HEK293T (cell line): Measurements from ENCODE around the gene CACNG5.
A peak's percentile ranks its signal among the peaks of the same experiment; 100 is the strongest.

ENCODE experiments used
- CTCF ChIA-PET: fragments of 350-600 bp; formaldehyde crosslinking; extraction: SDS; loops from one replicate; lab custom pipeline; 2021; ENCODE audit warnings: antibody characterized with exemption, inconsistent platforms; lab: Yijun Ruan, JAX
- POLR2A ChIA-PET: fragments of 350-600 bp; formaldehyde crosslinking; extraction: SDS; loops from one replicate; lab custom pipeline; 2020; ENCODE audit warnings: antibody characterized with exemption, inconsistent platforms; lab: Yijun Ruan, JAX
- DNase-seq: peaks from one replicate; pipeline ENCODE4 v3.0.0; 2012; ENCODE audit warnings: mixed read lengths; ENCODE audit errors: extremely low spot score
- ARNT ChIP-seq: fragments of 450-650 bp; IDR thresholded peaks from 2 replicates; pipeline ENCODE4 v1.6.1; 2017; ENCODE audit warnings: mild to moderate bottlenecking
- BHLHE40 ChIP-seq: fragments of 450-650 bp; IDR thresholded peaks from 2 replicates; pipeline ENCODE4 v1.6.1; 2016; ENCODE audit warnings: mild to moderate bottlenecking, moderate library complexity, borderline replicate concordance
- CTBP1 ChIP-seq: fragments of 450-650 bp; IDR thresholded peaks from 2 replicates; pipeline ENCODE4 v1.6.1; 2016; ENCODE audit warnings: borderline replicate concordance
- ELF4 ChIP-seq: fragments of 450-650 bp; IDR thresholded peaks from 2 replicates; pipeline ENCODE4 v1.6.1; 2017; ENCODE audit warnings: antibody characterized with exemption
- FOXA1 ChIP-seq: fragments of 450-650 bp; IDR thresholded peaks from 2 replicates; pipeline ENCODE4 v1.6.1; 2016; ENCODE audit warnings: mild to moderate bottlenecking
- FOXK2 ChIP-seq: fragments of 450-650 bp; IDR thresholded peaks from 2 replicates; pipeline ENCODE4 v1.6.1; 2016; ENCODE audit warnings: mild to moderate bottlenecking
- FOXM1 ChIP-seq: fragments of 450-650 bp; IDR thresholded peaks from 2 replicates; pipeline ENCODE4 v1.6.1; 2017; ENCODE audit warnings: mild to moderate bottlenecking, borderline replicate concordance
- HDGF ChIP-seq: fragments of 450-650 bp; IDR thresholded peaks from 2 replicates; pipeline ENCODE4 v1.6.1; 2017; ENCODE audit warnings: antibody characterized with exemption, borderline replicate concordance
- L3MBTL2 ChIP-seq: fragments of 450-650 bp; conservative IDR thresholded peaks from 2 replicates; pipeline ENCODE4 v1.6.1; 2016; ENCODE audit warnings: mild to moderate bottlenecking
- LEF1 ChIP-seq: fragments of 450-650 bp; IDR thresholded peaks from 2 replicates; pipeline ENCODE4 v1.6.1; 2017; ENCODE audit warnings: mild to moderate bottlenecking, borderline replicate concordance
- NFRKB ChIP-seq: fragments of 450-650 bp; IDR thresholded peaks from 2 replicates; pipeline ENCODE4 v1.6.1; 2016; ENCODE audit warnings: mild to moderate bottlenecking, moderate library complexity
- PKNOX1 ChIP-seq: fragments of 450-650 bp; IDR thresholded peaks from 2 replicates; pipeline ENCODE4 v1.6.1; 2016
- SP1 ChIP-seq: fragments of 450-650 bp; IDR thresholded peaks from 2 replicates; pipeline ENCODE4 v1.6.1; 2017
- SUZ12 ChIP-seq: fragments of 450-650 bp; IDR thresholded peaks from 2 replicates; pipeline ENCODE4 v1.6.1; 2016; ENCODE audit warnings: mild to moderate bottlenecking
- TARDBP ChIP-seq: fragments of 450-650 bp; IDR thresholded peaks from 2 replicates; pipeline ENCODE4 v1.6.1; 2016
- ZNF384 ChIP-seq: fragments of 450-650 bp; IDR thresholded peaks from 2 replicates; pipeline ENCODE4 v1.6.1; 2016

Gene CACNG5

GRCh38 chr17:66814026-66814425, 20.9 kb upstream of the CACNG5 start:
- DNase-seq, result no peak
- POLR2A ChIA-PET, result no interaction called here
- no peak for TF ChIP-seq FOXA1
- TF ChIP-seq FOXK2, result no peak
- TF ChIP-seq ELF4, result no peak
- TF ChIP-seq SUZ12, result no peak
- no peak for TF ChIP-seq PKNOX1
- TF ChIP-seq HDGF, result no peak
- no peak for TF ChIP-seq LEF1
- no peak for TF ChIP-seq ZNF384
- no peak for TF ChIP-seq NFRKB
- TF ChIP-seq SP1, result no peak
- no peak for TF ChIP-seq CTBP1
- TF ChIP-seq ARNT, result no peak
- TF ChIP-seq FOXM1, result no peak
- no peak for TF ChIP-seq BHLHE40
- TF ChIP-seq TARDBP, result no peak
- no peak for TF ChIP-seq L3MBTL2
- CTCF ChIA-PET, result no interaction called here

- no peak for DNase-seq
- POLR2A ChIA-PET, result no interaction called here
- no peak for TF ChIP-seq FOXM1
- CTCF ChIA-PET, result no interaction called here
Observed at GRCh38 chr17:66814570-66814969, 20.3 kb upstream of the CACNG5 start.

- no peak for TF ChIP-seq SP1
- no peak for TF ChIP-seq ARNT
- TF ChIP-seq PKNOX1, result no peak
- no peak for TF ChIP-seq FOXM1
- no peak for TF ChIP-seq ZNF384
- no peak for TF ChIP-seq BHLHE40
- TF ChIP-seq L3MBTL2, result no peak
- no peak for TF ChIP-seq FOXK2
- ChIA-PET CTCF (no interaction called here), POLR2A (no interaction called here)
- no peak for DNase-seq
Observed at GRCh38 chr17:66817750-66818149, 17.2 kb upstream of the CACNG5 start.

GRCh38 chr17:66819466-66819865, 15.5 kb upstream of the CACNG5 start:
- no peak for DNase-seq
- TF ChIP-seq FOXM1 (no peak), FOXK2 (no peak), FOXA1 (no peak), CTBP1 (no peak), ZNF384 (no peak), SUZ12 (no peak), PKNOX1 (no peak), HDGF (no peak), BHLHE40 (no peak), ARNT (no peak), NFRKB (no peak), TARDBP (no peak), SP1 (no peak), L3MBTL2 (no peak), LEF1 (no peak), ELF4 (no peak)

GRCh38 chr17:66822009-66822408, 12.9 kb upstream of the CACNG5 start:
- DNase-seq, result no peak
- TF ChIP-seq HDGF (no peak), ARNT (no peak), BHLHE40 (no peak), NFRKB (no peak), FOXA1 (no peak), ELF4 (no peak), FOXM1 (no peak), LEF1 (no peak), ZNF384 (no peak), TARDBP (no peak), FOXK2 (no peak), L3MBTL2 (no peak), CTBP1 (no peak)
- ChIA-PET CTCF (no interaction called here), POLR2A (no interaction called here)

More at GRCh38 chr17:66819466-66819865, 15.5 kb upstream of the CACNG5 start:
- ChIA-PET CTCF (no interaction called here), POLR2A (no interaction called here)

- no peak for DNase-seq
- POLR2A ChIA-PET, result no interaction called here
- CTCF ChIA-PET, result no interaction called here
- TF ChIP-seq HDGF, result no peak
Observed at GRCh38 chr17:66826856-66827255, 8.1 kb upstream of the CACNG5 start.

- TF ChIP-seq FOXK2 (no peak), SUZ12 (no peak), FOXA1 (no peak), HDGF (no peak), ARNT (no peak)
- DNase-seq, result peak; percentile 61
- POLR2A ChIA-PET, result no interaction called here
- CTCF ChIA-PET, result no interaction called here
Observed at GRCh38 chr17:66829386-66829864, 5.5 kb upstream of the CACNG5 start.
